Dermis lymphatic vessel endothelial cell (primary cell): Measurements from ENCODE around the gene SPAG8. TPM values are rescaled to one million over a fixed set of nuclear protein-coding genes. Genes with fewer than 3 reads are reported as not detected.

Source experiments
- total RNA-seq: library from RNA; depleted of rRNA; stranded (reverse); fragments of >200 nt; gene quantifications from 2 replicates; pipeline ENCODE4 v1.2.1, GENCODE V29; 2014

The SPAG8 gene, protein sequence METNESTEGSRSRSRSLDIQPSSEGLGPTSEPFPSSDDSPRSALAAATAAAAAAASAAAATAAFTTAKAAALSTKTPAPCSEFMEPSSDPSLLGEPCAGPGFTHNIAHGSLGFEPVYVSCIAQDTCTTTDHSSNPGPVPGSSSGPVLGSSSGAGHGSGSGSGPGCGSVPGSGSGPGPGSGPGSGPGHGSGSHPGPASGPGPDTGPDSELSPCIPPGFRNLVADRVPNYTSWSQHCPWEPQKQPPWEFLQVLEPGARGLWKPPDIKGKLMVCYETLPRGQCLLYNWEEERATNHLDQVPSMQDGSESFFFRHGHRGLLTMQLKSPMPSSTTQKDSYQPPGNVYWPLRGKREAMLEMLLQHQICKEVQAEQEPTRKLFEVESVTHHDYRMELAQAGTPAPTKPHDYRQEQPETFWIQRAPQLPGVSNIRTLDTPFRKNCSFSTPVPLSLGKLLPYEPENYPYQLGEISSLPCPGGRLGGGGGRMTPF
- total RNA-seq = not detected in 2 replicates

DNA sequence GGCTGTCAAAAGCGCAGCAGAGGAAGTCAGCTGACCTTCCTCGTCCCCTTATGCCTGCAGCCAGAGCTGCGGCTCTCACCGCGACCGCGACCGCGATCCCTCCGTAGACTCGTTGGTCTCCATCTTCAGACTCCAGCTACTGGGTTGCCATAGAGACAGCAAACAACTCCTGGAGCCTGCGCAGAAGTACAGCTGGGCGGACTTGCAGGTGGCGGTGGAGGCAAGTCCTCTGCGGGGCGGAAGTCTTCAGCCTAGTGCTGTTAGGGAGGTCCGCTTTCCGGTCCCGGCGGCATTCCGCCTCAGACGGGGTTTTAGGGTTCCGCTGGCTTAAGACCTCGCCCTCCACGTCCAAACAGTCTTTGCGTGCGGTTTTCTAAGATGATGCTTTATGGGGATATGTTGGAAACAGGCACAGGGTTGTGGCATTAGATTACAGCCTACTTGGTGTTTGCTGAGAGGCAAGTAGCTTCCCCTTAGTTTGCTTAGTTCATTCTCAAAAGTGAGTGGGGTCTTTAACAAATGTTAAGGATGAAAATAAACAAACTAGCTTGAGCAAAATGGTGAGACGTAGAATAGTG is at the start of gene SPAG8:
TSS of gene SPAG8 (minus strand) at position 238 of the 578 bp plus-strand sequence. CDS start at position 123, 115 bp downstream.

DNA sequence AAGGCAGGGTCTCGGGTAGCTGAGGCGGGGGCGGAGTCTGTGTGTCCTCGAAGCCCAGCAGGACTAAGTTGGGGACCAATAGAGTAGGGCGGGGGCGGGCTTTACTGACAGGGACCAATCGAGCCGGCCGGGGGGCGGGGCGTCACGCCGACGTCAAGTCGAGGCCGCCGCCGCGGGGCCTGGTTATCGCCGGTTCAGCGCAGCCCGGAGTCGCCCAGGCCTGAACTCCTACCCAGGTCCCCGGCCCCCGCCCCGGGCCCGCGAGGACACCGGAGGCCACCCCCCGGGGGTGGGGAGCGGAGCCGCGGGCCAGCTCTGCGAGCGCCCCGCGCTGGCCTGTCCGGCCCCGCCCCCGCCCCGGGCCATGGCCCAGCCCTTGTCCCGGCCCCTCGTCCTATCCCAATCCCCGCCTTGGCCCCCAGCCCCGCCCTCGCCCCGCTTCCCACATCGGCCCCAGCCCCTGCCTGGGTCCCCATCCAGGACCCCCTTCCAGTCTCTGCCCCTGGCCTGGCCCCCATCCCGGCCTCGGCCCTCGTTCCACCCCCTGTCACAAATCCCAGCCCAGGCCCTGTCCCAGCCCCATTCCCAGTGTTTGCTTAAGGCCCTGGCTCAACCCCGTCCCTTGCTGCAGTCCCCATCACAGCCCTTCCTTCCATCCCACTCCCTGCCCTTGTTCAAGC is 17.2 kb upstream of the SPAG8 start, which contains the start of gene TMEM8B:
TSS of gene TMEM8B (plus strand) at position 145 of the 680 bp plus-strand sequence. CDS start at position 365, 220 bp downstream.

GRCh38 chr9:35828716-35829083 is 16.6 kb upstream of the SPAG8 start, which contains the start of gene FAM221B:
TSS of gene FAM221B (minus strand) at chr9:35828732. CDS start at chr9:35826161, 2,571 bp downstream.

DNA sequence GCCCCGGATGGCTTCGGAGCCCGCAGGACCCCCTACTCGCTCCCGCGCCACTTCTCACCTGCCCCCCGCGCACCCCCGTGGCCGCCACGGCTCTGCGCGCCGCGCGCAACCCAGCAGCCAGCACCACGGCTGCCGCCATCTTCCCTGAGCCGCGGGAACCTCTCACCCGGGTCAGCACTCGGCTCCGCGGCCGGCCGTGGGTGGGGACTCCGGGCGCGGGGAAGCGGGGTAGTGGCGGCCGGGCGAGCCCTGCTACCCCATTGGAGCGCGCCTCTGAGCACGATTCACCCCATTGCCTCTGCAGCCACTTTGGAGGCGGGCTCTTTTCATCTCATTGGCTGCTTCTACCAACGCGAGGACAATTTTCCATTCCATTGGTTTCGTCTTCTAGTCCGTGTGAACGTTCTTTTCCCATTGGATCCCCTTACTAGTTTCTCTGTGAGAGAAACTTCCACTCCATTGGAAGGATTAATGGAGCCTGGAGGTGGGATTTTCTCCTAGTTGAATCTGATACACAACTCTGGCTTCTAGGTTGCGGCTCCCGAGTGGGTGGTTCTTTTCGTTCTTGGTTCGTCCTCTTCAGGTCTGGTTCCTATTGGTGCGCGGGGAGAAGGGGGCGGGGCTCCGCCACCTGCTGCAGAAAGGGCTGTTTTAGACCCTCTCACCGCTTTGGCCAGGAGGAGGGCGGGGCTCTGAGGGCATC is 2.9 kb upstream of the SPAG8 start, which contains the start of gene HINT2:
TSS of gene HINT2 (minus strand) at position 202 of the 703 bp plus-strand sequence. CDS start at position 139, 63 bp downstream.

DNA sequence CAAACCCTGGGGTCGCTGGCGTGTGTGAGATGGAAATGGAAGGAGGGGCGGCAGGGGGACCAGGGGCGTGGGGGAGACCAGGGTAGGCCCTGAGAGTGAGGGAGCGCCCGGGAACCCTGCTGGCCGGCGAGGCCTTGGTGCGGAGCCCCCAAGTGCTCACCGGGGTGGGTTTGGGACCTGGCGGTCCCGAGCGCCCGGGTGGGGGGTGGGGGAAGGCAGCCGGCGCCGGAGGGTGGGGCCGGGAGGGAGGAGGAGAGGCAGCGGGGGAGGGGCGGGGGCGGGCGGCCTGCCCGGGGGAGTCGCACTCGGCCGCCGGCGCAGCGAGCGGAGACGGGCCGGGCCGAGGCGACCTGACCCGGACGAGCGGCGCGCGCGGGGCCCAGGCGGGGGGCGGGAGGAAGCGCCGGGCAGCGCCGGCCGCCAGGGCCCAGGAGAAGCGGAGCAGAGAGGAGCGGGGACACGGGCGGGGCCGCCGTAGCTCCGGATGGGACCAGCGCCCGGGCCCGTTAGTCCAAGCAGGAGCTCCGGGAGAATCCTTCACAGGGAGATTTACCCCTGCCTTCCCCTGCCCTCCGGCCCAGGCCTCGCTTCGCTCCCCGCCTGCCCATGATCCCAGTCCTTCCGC is 20.7 kb downstream of the SPAG8 start, which contains the start of gene NPR2:
TSS of gene NPR2 (plus strand) at position 295 of the 625 bp plus-strand sequence. CDS start 818 bp downstream, outside the sequence.

Other genes starting within 250 kb of the SPAG8 start
- 4.6 and 5.7 TPM in 2 replicates for gene TESK1, start 207.0 kb downstream of the SPAG8 start, total RNA-seq
- gene CD72, start 193.8 kb downstream of the SPAG8 start, total RNA-seq = 0.09 and 0.11 TPM in 2 replicates
- gene SIT1, start 161.3 kb downstream of the SPAG8 start, total RNA-seq = not detected in 2 replicates
- 120,014 and 177,404 TPM in 2 replicates for gene RMRP, start 154.2 kb downstream of the SPAG8 start, total RNA-seq
- gene CCDC107, start 154.0 kb downstream of the SPAG8 start, total RNA-seq = 11.4 and 15.2 TPM in 2 replicates
- gene ARHGEF39, start 147.1 kb downstream of the SPAG8 start, total RNA-seq = 0.17 and 0.33 TPM in 2 replicates
- gene CA9, start 138.3 kb downstream of the SPAG8 start, total RNA-seq = 0.09 TPM in 1 of 2 replicates, not detected in the other
- 5.7 and 12.2 TPM in 2 replicates for gene TPM2, start 122.3 kb downstream of the SPAG8 start, total RNA-seq
- 252 and 274 TPM in 2 replicates for gene TLN1, start 80.1 kb downstream of the SPAG8 start, total RNA-seq
- gene CREB3, start 79.6 kb downstream of the SPAG8 start, total RNA-seq = 33.7 and 42.5 TPM in 2 replicates
- gene GBA2, start 63.0 kb downstream of the SPAG8 start, total RNA-seq = 41.3 and 66.4 TPM in 2 replicates
- 9.5 and 13.0 TPM in 2 replicates for gene RGP1, start 63.0 kb downstream of the SPAG8 start, total RNA-seq
- gene MSMP, start 58.0 kb downstream of the SPAG8 start, total RNA-seq = 39.4 and 57.2 TPM in 2 replicates
- gene NPR2, start 20.7 kb downstream of the SPAG8 start, total RNA-seq = 0.43 and 0.98 TPM in 2 replicates
- 4.6 and 5.7 TPM in 2 replicates for gene HINT2, start 2.8 kb upstream of the SPAG8 start, total RNA-seq
- not detected in 2 replicates for gene FAM221B, start 16.5 kb upstream of the SPAG8 start, total RNA-seq
- 0.11 and 0.17 TPM in 2 replicates for gene TMEM8B, start 17.0 kb upstream of the SPAG8 start, total RNA-seq
- not detected in 2 replicates for gene OR13J1, start 58.1 kb upstream of the SPAG8 start, total RNA-seq
- 0.43 and 0.98 TPM in 2 replicates for gene HRCT1, start 93.9 kb upstream of the SPAG8 start, total RNA-seq
- gene SPAAR, start 97.2 kb upstream of the SPAG8 start, total RNA-seq = 1.0 and 1.4 TPM in 2 replicates
- not detected in 2 replicates for gene OR2S2, start 145.9 kb upstream of the SPAG8 start, total RNA-seq
- gene RECK, start 224.7 kb upstream of the SPAG8 start, total RNA-seq = 29.6 and 29.9 TPM in 2 replicates